GM18858 (cell line): ENCODE measurements around the gene ADGRA3.

ENCODE experiments used
- ATAC-seq: cut with Tn5 transposase; IDR thresholded peaks from one replicate; pipeline ENCODE4 v1.9.1; 2021; ENCODE audit not compliant: unreplicated experiment

The ADGRA3 gene

DNA sequence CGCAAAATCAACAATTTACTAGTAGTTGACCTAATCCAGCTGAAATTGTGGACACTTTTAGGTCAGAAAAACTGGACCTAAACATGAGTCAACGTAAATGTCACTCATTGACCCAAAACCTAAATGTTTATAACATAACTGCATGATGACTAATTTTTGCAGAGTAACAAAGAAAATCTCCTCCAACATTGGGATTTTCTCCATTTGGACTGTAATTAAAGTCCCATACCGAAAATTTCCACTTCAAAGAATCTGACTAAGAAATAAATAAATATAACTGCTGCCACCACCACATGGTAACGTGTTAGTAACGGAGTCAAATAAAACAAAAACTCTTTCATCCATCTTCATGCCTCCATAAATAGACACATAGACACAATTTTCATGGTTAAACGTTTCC is 1.9 kb downstream of the ADGRA3 start:
- ATAC-seq = no peak

DNA sequence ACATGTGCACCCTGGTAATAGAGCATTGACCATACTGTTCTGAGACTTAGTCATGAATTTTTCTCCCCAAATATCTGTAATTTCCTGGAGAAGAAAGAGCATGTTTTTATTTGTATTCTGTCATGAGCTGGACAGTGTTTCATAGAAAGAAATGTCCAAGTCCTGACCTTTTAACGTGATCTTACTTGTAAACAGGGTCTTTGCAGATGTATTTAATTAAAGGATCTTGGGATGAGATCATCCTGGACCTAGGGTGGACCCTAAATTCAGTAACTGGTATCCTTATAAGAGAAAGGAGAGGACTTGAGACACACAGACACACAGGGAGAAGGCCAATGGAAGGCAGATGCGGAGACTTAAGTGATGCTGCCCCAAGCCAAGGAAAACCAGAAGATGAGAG is 3.6 kb downstream of the ADGRA3 start:
- no peak for ATAC-seq

DNA sequence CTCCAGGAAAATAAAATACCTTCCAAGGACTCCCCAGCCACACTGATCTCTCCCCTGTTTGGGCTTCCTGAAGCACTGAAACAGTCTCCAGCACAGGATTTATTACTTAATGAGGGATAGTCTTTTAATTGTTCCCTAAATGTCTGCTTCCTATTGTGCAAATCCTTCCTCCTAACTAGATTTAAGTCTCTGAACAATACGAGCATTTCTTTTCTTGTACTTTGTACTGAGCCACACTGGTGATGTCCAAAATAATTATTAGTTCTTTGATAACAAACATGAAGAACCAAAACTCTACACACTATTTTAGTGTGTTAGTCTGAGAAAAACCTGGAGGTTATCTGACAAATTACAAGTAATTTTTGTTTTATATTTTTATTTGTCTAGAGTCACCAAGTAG is 5.1 kb downstream of the ADGRA3 start:
- ATAC-seq = no peak

DNA sequence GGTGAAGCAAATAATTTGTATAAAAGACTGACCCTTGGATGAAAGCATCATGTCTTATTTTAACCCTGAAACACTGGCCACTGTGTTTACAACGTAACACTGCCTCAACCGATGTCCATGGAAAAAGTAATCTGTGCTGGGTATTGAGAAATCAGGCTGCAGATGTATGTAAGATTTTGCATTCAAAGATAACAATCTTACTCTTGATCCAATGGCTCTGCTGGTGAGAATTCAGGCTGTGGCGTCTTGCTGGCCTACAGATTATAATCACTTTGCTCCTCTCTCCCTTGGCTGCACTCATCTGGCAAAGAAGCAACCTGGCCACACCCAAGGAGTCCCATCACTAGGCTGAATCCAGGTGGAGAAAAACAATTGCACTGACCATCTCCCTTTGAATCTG is 7.5 kb downstream of the ADGRA3 start:
- no peak for ATAC-seq

DNA sequence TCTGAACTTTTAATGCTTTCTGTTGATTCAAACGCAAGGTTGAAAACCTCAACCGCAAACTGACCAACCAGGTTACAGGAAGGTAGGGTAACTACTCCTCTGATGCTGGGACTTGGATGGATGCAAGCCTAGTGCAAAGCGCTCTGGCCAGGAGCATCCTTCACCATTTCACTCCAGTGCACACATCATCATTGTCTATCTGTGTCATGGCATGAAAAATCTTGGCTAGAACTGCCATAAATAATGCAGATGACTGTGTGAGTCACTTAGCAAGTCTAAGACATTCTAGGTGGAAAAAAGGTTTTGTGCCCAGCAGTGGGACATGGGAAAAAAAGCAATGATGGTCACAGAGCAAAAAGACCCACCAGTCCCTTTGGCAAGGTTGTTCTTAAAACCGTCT is 10.9 kb downstream of the ADGRA3 start:
- ATAC-seq = no peak

DNA sequence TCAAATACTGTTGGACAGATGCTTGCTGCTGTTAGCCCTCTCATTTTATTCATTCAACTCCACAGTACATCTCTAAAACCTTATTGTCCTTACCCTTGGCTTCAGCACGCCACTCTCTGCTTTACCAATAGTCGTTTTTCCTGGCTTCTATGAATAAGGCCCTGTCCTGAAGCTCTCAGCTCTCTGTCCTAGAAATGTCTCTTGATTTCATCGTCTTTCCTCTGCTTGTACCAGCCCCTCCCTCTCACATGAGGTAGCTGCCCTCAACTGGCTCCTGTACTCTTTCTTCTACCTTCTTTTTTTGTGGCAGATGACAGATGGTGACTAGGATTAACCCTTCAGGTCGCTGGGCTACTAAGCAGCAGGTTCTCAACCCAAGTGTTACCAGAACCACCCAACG is 11.4 kb downstream of the ADGRA3 start:
- no peak for ATAC-seq

DNA sequence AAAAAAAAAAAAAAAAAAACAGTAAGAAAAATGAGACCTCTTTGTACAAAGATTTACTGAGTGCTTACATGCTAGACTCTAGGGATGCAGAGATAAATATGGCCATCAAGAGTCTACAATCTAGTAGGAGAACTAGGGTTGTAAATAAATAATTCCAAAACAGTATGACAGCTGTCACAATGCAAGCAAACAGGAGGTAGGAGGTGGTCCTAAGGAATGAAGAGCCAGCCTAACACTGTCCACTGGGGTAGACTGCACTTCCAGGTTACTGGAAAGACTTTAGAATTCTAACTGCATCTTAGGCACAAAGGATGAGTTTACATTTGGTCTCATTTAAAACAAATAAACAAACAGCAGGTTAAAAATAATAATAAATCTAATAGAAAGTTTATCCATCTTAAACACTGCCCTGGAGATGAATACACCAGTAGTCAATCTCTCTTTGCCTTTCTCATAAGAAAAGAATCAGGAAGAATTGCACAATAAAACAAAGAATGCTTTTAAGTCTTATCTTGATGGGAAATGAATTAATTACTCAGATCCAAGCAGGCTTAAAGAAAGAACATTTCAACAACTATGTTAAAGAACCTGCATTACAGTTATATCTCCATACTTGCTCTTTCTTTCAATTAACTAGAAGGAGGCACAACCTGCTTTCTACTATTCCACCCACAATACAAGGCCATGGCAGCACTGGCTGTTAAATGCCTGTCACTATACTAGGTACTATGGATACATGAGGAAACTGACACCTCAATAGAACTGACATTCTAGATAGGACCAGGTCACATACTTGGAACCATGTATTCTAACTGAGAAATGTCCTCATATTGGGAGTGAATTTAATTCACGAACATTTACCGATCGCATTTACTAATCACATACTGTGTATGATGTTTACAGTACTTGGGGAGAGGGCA is 12.7 kb downstream of the ADGRA3 start:
- ATAC-seq = no peak

DNA sequence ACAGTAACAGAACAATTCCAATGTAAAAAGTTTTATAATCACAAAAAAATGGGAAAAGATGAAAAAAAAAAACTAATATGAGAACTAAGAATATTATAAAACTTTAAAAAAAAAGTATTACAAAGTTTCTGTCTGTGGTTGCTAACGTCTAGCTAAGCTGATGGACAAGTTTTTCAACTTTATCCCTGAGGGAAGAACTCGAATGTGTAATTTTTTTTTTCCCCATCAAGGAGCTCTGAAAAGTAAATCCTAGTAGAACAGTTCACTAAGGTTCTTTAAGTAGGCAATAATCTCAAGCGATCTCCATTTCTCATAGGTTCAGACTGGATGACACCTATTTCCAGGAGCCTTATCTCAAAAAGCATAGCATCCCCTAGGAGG is 14.2 kb downstream of the ADGRA3 start:
- no peak for ATAC-seq

DNA sequence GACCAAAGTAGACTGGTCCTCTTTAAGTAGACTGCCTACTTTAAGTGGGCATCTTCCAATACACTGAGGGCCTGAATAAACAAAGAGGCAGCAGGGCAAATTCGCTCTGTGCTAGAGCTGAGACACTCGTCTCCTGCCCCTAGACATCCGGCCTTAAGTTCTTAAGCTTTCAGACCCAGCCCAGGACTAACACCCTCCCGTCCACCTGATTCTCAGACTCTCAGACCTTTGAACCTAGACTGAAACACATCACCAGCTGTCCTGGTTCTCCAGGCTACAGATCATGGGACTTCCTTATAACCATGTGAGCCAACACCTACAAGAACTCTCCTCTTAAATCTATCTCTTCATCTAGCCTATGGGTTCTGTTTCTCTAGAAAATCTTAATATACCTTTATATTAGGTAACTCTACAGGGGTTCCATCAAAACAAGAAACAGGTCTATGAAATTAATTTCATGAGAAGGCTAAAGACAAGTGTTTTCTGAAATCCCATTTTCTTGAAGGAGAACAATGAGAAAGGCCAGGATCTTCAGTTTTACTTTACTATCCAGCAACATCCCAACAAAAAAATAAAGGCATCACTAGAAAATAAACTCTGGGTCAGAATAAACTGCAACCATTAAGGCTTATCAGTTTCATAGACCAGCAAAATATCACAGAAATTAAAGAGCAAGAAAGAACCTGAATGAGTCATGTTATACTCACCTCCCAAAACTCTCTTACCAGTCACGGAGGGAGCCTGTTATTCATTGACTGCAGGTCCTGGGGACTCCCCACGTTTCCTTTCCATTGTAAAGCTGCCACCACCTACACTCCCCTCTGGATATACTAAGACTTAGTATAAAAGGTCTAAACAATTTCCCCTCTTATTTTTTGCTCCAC is 14.8 kb downstream of the ADGRA3 start:
- no peak for ATAC-seq

DNA sequence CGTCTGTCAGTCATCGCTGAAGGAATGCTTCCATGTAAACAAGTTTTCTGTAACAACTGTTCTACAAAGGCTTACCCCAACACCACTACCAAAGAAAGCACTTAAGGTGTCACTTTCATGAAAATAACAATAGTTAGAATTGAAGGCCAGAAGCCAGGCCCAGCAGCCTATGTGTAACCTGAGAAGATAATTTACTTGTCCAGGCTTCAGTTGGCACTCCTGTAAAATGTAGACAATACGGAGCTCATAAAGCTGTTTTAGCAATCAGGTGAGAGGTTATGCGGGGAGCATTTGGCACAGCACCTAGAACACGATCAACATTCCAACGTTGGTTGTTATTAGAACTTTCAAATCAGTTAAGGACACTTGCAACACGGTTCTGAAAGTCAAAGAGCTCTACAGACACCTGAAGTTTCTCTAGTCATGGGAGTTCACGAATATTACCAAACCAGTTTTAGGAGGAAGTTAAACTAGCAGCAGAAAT is 15.7 kb downstream of the ADGRA3 start:
- ATAC-seq = no peak

DNA sequence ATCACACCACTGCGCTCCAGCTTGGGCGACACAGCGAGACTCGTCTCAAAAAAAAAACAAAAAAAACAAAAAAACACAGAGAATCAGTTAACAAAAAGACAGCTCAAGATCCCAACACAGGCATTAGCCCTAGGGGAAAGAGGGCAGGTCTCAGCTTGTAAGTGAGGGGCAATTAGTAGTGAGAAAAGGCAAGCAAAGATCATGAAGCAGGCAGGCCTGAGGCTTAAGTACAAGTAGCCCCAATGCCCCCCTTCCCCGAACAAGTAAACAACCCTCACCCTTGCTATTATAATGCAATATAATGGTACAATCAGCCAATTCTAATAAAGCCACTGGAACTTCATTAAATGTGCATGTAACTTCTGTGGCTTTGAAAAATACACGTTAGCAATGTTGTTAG is 17.0 kb downstream of the ADGRA3 start:
- ATAC-seq = no peak

DNA sequence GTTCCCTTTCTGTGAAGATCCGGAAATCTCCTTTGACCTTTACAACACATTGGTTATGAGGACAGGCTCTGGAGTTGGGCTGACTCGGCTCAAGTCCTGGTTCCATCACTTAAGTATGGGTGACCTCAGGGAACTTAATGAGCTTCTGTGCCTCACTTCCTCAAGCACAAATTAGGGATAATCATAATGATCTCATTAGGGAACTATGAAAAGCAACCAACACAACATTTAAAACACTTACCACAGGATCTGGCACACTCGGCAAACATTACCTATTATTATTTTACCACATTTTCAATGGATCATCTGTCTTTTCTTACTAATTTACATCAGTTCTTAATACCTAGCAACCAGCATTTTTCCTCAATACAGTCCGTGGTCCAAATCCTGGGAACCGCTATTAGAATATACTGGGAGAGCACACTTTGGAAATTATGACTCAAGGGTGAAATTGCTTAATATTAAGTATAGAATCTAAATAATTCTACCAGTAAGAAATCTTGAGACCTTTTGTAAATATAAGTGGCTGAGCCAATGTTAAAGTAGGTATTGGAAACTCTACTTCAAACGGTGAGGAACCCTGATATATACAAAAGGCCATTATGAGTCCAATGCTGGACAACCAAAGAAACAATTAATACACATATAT is 19.6 kb downstream of the ADGRA3 start:
- ATAC-seq = no peak

DNA sequence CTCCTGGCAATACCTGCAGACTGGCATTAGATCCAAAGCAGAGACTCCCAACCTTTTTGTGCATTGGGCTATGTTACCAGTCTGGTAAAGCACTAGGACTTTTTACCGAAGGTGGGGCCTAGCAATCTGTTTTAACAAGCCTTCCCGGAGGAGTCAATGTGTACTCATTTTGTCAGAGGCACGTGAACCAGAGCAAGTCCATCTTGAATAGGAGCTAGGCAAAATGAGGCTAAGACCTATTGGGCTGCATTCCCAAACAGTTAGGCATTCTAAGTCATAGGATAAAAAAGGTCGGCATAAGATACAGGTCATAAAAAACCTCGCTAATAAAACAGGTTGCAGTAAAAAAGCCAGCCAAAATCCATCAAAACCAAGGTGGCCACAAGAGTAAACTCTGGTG is 22.3 kb downstream of the ADGRA3 start:
- no peak for ATAC-seq

DNA sequence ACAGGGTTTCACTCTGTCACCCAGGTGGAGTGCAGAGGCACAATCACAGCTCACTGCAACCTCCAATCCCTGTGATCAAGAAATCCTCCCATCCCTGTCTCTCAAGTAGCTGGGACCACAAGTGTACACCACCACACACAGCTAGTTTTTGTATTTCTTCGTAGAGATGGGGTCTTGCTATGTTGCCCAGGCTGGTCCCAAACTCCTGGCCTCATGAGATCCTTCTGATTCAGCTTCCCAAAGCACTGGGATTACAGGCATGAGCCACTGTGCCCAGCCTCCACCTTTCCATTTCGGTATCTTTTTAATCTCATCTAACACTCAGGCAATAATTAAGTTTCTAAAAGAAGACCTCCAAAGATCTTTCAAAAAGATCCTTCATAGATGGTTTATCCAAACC is 22.9 kb downstream of the ADGRA3 start:
- no peak for ATAC-seq

DNA sequence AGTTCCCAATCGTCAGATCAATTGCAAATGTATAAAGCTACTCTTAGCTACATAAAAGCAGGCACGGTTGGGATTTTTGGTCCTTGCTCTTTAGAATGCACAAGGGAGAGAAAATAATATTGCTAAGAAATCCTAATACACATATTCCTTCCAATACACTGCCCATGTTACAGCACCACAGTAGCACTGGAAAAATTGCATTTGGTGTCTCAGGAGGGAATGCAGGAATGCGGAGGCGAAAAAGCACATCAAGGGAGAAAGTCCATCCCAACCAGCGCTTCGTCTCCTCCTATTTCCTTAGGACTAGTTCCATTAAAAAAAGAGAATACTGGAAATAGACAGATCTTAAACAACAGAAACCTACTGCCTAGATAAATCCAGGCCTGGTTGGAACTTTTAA is 23.9 kb downstream of the ADGRA3 start:
- ATAC-seq = no peak

DNA sequence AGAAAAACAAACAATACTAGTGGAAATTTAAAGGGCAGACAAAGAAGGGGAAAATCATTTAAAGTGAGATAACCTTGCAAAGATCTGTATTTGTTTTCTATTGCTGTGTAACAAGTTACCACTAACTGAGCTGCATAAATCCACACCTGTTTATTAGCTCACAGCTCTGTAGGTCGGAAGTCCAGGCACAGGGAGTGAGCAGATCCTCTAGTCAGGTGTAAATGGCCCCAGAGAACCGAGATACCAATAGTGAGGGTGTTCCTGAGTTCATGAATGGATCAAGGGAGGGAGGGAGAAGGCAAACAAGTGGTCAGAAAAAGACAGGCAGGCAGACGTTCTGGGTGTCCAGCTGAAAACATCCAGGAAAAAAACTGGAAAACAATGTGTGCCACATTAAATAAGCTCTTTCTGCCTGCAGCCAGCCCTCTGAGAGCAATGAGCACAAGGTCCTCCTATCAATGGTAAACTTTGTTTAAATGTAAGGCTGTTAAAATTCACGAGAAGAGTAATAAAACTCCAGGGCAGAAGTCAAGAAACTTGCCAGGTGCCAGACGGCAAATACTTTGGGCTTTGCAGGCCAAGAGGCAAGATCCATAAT is 25.0 kb downstream of the ADGRA3 start:
- ATAC-seq = no peak

DNA sequence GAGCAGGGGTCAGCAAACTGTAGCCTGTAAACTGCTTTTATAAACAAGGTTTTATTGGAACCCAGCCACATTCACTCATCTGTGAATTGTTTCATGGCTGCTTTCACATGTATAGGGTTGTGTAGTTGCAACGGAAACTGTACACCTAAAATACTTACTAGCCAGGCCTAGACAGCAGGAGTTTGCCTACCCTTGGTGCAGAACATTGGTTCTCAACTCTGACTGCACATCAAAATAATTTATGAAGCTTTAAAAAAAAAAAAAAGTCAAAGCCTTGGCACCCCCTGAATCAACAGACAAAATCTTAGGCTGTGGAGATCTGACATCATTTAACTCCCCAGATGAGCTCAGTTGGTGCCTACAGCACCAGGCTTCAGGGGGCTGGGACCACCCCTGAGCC is 27.8 kb downstream of the ADGRA3 start:
- no peak for ATAC-seq

DNA sequence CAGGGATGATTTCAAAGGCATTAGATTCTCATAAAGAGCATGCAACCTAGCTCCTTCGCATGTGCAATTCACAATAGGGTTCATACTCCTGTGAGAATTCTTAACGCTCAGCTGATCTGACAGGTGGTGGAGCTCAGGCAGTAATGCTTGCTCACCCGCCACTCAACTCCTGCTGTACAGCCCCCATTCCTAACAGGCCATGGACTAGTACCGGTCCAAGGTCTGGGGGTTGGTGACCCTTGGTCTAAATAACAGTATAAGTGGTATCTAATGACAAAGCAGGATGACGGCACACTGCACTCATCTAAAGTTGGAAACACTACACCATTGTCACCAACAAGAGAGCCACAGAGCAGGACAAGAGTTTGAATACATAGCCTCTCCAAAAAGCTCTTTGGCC is 28.5 kb downstream of the ADGRA3 start:
- ATAC-seq = no peak

DNA sequence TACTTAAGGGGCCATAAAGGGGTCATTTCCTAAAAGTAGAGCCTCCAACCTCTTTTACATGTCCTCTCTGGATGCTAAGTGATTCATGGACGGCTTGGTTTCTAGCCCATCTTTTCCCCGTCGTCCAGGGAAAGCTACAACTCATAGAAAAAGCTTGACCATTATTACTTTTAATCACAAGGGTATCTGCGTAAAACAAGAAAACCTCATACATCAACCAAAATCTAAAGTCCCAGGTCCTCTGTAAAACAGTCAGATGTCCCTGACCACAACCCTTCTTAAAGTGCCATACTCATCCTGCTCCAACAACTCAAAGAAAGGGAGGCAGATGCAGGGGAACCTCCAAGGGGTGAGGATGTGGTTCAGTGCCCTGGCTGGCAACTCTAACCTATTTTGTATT is 29.6 kb downstream of the ADGRA3 start:
- ATAC-seq = no peak

DNA sequence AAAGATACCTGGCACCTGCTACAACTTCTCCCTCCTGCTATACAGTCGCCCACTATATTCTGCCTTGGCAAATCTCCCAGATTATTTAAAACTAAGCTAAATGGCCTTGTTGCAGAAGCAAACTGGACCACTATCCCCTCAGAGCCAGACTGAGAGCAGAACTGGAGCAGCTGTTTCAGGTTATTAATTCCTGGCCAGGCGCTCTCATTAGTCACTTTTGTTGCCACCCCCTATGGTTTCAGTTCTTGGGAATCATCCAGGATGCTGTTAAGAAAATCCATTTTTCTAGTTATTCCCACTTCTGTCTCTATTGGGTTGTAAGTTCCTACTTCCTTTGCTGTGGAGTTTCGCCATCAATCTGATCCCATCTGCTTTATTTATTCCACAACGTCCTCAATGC is 30.1 kb downstream of the ADGRA3 start:
- no peak for ATAC-seq

DNA sequence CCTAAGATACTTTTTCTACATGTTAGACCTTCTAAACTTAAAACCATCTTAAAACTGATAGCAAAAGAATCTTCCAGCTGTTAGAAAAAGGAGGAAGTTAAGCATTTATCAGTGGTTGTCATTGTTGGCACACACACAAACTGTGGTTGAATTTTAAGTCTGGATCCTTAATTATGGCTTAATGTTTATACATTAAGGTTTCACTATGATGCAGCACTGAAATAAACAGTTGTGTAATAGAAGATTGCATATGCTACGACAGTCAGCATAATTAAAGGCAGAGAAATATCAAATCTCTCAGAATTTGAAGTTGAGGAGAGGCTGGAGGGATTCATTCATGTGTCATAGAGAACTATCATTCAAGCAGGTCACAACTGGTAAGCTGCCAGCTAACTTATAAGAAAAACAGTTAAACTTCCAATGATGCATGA is 32.3 kb downstream of the ADGRA3 start:
- ATAC-seq = no peak
